Activated naive CD4-positive, alpha-beta T cell treated with anti-CD3 and anti-CD28 coated beads, Interleukin-2, amount 50 U/mL, for 72 hours (primary cell): Measurements from ENCODE around the gene BTBD9. TPM values are rescaled to one million over a fixed set of nuclear protein-coding genes. Genes with fewer than 3 reads are reported as not detected.

Experiments
- ATAC-seq, 2 donors: fragments of 150-1000 bp; cut with Tn5 transposase; 2 replicates each; pipeline ENCODE4 v1.10.0; 2021; ENCODE audit warnings: mild to moderate bottlenecking in 2 of 2, moderate library complexity in 2 of 2
- DNase-seq, 2 donors: peaks; one replicate each; pipeline ENCODE4 v3.0.0; 2021 to 2022; ENCODE audit warnings: low spot score in 2 of 2
- H3K27ac Mint-ChIP-seq, 2 donors: one replicate each; pipeline ENCODE4 v1.8.0; 2022; ENCODE audit warnings: mild to moderate bottlenecking in 2 of 2, mixed read lengths in 2 of 2
- H3K36me3 Mint-ChIP-seq, 2 donors: one replicate each; pipeline ENCODE4 v1.8.0; 2022; ENCODE audit warnings: mixed read lengths in 2 of 2
- H3K9me3 Mint-ChIP-seq, 2 donors: one replicate each; pipeline ENCODE4 v1.8.0; 2022; ENCODE audit warnings: mixed read lengths in 2 of 2
- total RNA-seq, 2 donors: library from RNA; stranded (reverse); gene quantifications; one replicate each; pipeline ENCODE4 v1.2.3, GENCODE V29; 2022

Gene BTBD9
- total RNA-seq, 2 donors from 2014 or later = 10.5 to 18.8 TPM

DNA sequence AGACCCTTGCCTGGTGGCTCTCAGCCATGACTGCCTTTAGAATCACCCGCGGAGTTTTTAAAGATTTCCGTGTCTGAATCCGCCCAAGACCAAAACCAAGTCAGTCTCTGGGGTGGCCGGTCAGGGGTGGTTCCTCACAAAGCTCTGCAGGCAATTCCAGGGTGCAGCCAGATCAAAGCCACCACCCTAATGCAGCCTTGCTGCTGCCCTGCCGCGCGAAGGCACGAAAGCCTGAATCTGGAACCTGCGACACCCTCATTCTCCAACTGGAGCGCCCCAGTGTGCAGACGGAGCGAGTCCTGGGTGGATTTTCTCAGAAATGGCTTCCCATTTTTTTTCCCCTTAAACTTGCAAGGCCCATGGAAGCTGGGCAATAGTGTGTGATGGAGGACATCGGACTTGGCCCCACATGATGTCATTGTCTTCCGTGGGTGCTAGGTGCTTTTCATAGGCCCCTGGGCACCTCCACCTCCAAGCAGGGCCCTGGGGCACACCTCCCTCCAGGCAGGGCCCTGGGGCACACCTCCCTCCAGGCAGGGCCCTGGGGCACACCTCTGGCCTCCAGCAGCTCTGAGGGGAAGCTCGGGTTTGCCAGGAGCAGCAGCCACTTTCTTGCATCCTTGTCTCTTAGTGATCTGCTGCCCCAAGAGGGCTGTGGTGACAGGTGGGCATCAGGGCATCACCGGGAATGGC lies 477.1 kb downstream of the BTBD9 start:
- peak in 1 of 2 donors; percentile 16 for ATAC-seq
- Mint-ChIP-seq H3K27ac (peak overlapping the region in 1 of 2 donors; percentile 52), H3K36me3 (peaks cover 0 to 6% of the 10 kb centered on the region in 2 donors), H3K9me3 (peaks cover 6 to 11% of the 10 kb centered on the region in 2 donors)
- DNase-seq = no peak

GRCh38 chr6:38161754-38162492 lies 477.8 kb downstream of the BTBD9 start:
- H3K36me3 Mint-ChIP-seq = peaks cover 0 to 6% of the 10 kb centered on the region in 2 donors
- peak overlapping the region; percentile 19 to 50 for H3K27ac Mint-ChIP-seq
- DNase-seq = no peak
- no peak for ATAC-seq
- H3K9me3 Mint-ChIP-seq = peaks cover 6 to 11% of the 10 kb centered on the region in 2 donors

DNA sequence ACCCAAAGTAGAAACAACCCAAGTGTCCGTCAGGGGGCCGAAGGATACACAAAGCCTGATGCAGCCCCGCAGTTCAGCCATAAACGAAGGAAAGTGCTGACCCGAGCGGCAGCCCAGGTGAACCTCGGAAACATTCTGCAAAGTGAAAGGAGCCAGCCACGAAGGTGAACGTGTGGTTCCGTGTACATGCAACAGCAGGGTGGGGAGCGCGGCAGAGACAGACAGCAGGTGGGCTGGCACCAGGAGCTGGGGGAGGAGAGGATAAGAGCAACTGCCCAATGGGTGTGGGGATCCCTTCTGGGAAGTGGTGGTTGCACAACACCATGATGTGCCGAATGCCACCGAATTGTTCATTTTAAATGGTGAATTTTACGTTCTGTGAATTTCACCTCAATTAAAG lies 478.4 kb downstream of the BTBD9 start:
- no peak for ATAC-seq
- peak overlapping the region; percentile 29 to 50 for H3K27ac Mint-ChIP-seq
- H3K36me3 Mint-ChIP-seq = peaks cover 0 to 6% of the 10 kb centered on the region in 2 donors
- peaks cover 6 to 11% of the 10 kb centered on the region in 2 donors for H3K9me3 Mint-ChIP-seq
- no peak for DNase-seq

- DNase-seq = no peak
- peaks cover 6 to 11% of the 10 kb centered on the region in 2 donors for H3K9me3 Mint-ChIP-seq
- H3K36me3 Mint-ChIP-seq = peaks cover 0 to 6% of the 10 kb centered on the region in 2 donors
- no peak for ATAC-seq
- H3K27ac Mint-ChIP-seq = peak overlapping the region; percentile 29 to 48
Measured at GRCh38 chr6:38160831-38161230, 478.9 kb downstream of the BTBD9 start.

DNA sequence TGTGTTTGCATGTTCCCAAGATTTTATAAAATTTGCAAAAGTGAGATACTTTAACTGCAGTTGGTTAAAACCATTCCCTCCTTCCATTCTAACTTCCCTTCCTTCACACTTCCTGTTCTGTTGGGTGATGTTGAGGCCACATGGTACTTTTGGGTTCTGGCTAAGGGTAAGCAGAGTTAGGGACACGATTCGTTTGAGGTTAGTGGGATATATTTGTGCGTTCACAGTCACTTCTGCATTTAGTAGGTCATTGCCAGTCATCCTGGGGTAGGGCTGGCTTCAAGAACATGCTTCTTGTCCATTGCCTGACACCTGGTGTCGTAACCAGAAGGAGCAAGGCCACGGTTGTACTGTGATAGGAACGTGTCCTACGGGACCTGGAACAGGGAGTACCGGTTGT lies 480.1 kb downstream of the BTBD9 start:
- H3K9me3 Mint-ChIP-seq = peaks cover 6 to 11% of the 10 kb centered on the region in 2 donors
- DNase-seq (no peak), ATAC-seq (no peak)
- H3K36me3 Mint-ChIP-seq = peaks cover 0 to 6% of the 10 kb centered on the region in 2 donors
- peak overlapping the region; percentile 3 to 8 for H3K27ac Mint-ChIP-seq

DNA sequence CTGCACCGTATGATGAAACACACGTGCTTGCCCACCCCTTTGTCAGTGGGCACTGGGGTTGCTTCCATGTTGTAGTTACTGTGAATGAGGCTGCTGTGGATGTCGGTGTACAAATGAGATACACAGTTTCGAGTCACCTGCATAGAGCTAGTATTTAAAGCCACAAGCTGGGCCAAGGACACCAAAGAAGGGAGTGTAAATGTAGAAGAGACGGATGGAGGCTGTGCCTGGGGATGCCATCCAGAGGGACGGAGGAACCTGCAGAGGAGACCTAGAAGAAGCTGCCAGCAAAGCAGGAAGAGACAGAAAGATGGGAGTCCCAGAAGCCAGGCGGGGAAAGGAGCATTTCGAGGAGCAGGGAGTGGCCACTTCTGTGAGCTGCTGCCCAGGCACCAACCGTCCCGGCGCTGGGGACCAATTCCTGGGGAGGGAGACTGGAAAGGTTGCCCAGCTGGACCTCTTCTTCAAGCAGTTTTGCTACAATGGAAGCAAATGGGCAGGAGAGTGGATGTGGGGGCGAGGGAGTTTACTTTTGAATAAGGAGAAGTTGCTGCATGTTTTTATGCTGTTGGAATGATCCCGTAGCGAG lies 480.9 kb downstream of the BTBD9 start:
- DNase-seq (no peak), ATAC-seq (no peak)
- peak overlapping the region in 1 of 2 donors; percentile 1 for H3K27ac Mint-ChIP-seq
- peaks cover 0 to 6% of the 10 kb centered on the region in 2 donors for H3K36me3 Mint-ChIP-seq
- H3K9me3 Mint-ChIP-seq = peaks cover 6 to 11% of the 10 kb centered on the region in 2 donors

DNA sequence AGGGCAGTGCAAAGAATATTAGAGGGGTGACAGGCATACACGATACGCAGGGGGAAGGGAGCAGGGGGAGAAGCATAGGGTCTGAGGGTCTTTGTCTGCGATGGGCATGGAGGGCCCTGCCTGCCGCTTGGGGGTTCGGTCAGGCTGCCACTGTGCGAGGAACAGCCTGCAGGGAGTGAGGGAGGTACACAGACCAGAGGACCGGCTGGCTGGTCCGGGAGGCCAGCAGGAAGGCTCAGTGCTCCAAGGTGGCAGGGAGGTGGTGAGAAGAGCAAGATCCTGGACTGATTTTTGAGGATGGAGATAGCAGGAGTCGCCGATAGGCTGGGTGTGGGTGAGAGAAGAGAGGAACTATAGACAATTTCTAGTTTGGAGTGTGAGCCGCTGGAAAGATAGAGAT lies 481.8 kb downstream of the BTBD9 start:
- H3K36me3 Mint-ChIP-seq = peaks cover 0 to 6% of the 10 kb centered on the region in 2 donors
- DNase-seq (no peak), ATAC-seq (no peak)
- H3K9me3 Mint-ChIP-seq = peaks cover 6 to 11% of the 10 kb centered on the region in 2 donors
- H3K27ac Mint-ChIP-seq = peak overlapping the region; percentile 29 to 39

DNA sequence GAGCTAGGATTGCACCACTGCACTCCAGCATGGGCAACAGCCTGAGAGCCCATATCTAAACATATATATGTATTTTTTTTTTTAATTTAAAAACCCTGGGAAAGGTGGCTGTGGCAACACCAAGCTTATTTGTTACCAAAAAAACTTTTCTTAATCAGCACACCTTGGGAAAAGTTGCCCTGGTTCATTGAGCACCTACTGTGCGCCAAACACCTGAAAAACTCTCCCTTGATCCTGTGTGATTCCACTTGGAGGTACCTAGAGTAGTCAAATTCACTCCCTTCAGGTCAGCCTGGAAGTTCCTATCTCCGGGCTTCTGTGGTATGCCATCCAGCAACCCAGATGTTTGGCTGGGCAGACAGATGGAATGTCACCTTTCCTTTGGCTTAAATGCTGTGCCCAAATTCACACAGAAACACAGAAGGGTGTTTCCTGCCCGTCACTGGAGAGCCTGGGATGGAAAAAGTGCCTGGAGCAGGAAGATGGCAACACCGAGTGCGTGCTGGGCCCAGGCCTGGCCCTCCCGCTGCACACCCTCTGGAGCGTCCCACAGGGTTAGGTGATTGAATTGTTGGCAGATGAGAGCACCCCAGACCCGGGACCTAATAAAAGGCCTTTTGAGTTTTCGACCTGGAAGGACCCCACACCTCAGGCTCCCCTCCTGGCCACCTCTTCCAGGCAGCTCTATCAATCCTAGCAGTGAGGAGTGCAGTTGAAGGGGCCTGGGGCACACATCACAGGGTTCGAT lies 482.7 kb downstream of the BTBD9 start:
- no peak for DNase-seq
- no peak for ATAC-seq
- peaks cover 0 to 6% of the 10 kb centered on the region in 2 donors for H3K36me3 Mint-ChIP-seq
- H3K9me3 Mint-ChIP-seq = peaks cover 6 to 11% of the 10 kb centered on the region in 2 donors
- H3K27ac Mint-ChIP-seq = peak overlapping the region; percentile 29 to 62

DNA sequence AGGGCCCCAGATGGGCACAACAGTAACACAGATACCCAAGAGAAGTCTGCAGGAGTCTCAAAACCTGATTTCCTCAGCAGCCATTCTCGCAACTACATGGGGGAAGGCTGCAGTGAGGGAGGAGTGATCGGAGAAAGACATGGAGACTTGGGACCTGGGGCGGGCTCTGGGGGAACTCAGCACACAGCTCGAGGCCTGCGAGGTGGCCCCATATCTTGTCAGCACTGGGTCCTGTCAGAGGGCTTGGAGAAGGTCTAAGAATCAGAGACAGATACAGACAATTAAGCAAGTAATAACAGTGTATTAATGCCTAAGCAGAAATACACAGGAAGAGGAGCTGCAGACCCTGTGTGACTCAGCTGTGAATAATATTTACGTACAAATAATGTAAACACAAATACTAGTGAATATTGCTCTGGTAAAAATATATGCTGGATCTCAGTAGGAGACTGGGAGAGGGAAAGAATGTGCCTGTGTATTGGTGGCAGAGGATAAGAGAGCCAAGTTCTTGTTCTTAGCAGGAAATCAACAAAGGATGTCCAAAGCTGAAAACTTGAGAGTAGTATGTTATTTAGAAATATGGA lies 484.0 kb downstream of the BTBD9 start:
- Mint-ChIP-seq H3K27ac (peak overlapping the region; percentile 41 to 79), H3K9me3 (peaks cover 6 to 11% of the 10 kb centered on the region in 2 donors), H3K36me3 (peaks cover 0 to 6% of the 10 kb centered on the region in 2 donors)
- ATAC-seq (no peak), DNase-seq (no peak)

DNA sequence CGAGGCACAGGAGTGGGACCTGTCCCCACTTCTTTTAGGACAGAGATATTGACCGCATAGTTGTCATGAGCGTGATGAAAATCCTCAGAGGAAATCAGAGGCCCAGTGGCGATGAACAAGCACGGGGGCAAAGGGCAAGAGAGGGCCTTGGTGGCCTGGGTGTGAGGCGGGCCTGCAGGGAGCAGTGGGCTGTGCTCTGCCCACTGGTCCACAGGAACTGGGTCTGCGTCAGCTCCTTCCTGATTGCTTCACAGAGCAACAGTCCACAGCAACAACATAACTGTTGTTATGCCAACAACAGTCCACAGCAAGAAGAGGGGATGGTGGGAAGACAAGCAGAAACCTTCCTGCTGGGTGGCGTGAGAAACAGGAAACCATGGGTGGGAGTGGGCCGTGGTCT lies 484.6 kb downstream of the BTBD9 start:
- DNase-seq = no peak
- Mint-ChIP-seq H3K9me3 (peaks cover 6 to 11% of the 10 kb centered on the region in 2 donors), H3K27ac (peak overlapping the region in 1 of 2 donors; percentile 79), H3K36me3 (peaks cover 0 to 6% of the 10 kb centered on the region in 2 donors)
- no peak for ATAC-seq

GRCh38 chr6:38154731-38155130 lies 485.0 kb downstream of the BTBD9 start:
- H3K9me3 Mint-ChIP-seq = peaks cover 6 to 11% of the 10 kb centered on the region in 2 donors
- H3K27ac Mint-ChIP-seq = peak overlapping the region; percentile 44 to 79
- peaks cover 0 to 6% of the 10 kb centered on the region in 2 donors for H3K36me3 Mint-ChIP-seq
- ATAC-seq = no peak
- no peak for DNase-seq

DNA sequence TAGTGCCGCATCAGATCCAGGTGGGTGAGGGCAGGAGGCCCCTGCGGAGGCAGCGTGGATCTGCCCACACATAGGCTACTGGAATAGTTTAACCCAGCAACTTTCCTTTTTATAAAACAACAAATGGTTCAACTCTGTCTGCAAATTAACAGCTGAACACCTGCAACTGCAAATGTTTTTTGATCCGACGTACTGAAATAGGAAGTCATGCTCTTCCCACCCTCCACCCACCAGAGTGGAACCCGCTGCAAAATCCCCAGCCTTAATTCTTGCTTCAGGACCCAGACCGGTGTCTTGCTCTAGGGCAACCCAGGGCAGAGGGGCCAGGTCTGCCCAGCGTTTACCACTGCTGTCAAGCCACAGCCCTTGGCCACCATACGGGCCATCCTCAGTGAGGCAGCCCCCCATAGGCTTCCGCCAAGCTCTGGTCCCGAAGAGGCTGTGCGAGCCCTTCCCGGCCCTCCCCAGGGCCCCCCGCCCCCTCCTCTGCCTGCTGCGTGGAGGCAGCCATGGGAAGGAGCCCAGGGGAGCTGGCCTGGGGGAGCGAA lies 485.9 kb downstream of the BTBD9 start:
- DNase-seq (no peak), ATAC-seq (no peak)
- H3K9me3 Mint-ChIP-seq = peaks cover 4 to 7% of the 10 kb centered on the region in 2 donors
- peaks cover 0 to 5% of the 10 kb centered on the region in 2 donors for H3K36me3 Mint-ChIP-seq
- no peak overlapping the region for H3K27ac Mint-ChIP-seq

GRCh38 chr6:38153076-38153797 lies 486.5 kb downstream of the BTBD9 start:
- ATAC-seq = no peak
- Mint-ChIP-seq H3K36me3 (no peaks in the 10 kb centered on the region), H3K9me3 (peaks cover 0 to 3% of the 10 kb centered on the region in 2 donors), H3K27ac (no peak overlapping the region)
- no peak for DNase-seq

GRCh38 chr6:38152620-38153019 lies 487.1 kb downstream of the BTBD9 start:
- Mint-ChIP-seq H3K9me3 (no peaks in the 10 kb centered on the region), H3K36me3 (no peaks in the 10 kb centered on the region), H3K27ac (no peak overlapping the region)
- no peak for DNase-seq
- no peak for ATAC-seq
